Thyroid gland (tissue), 4 donors: ENCODE measurements around the gene PLEKHD1.

Experiments
- CTCF ChIP-seq, 6 experiments: fragments of 200-600 bp in 3 of 6; fragments of 450-650 bp in 3 of 6; sonication (generic) in 3 of 6; IDR thresholded peaks; one replicate each; pipeline ENCODE4 v1.5.1; 2016 to 2019; ENCODE audit warnings: antibody characterized with exemption in 6 of 6, mild to moderate bottlenecking in 2 of 6, inconsistent platforms in 1 of 6, moderate library complexity in 1 of 6
- POLR2A ChIP-seq, 2 donors: fragments of 450-650 bp; IDR thresholded peaks; one replicate each; pipeline ENCODE4 v1.6.1; 2017; ENCODE audit warnings: antibody characterized with exemption in 2 of 2, mild to moderate bottlenecking in 2 of 2, moderate library complexity in 1 of 2

- TF ChIP-seq CTCF (IDR thresholded peaks at IDR 0.05) (no peak), POLR2A (IDR thresholded peaks at IDR 0.05) (no peak)
Measured at GRCh38 chr14:69471916-69472315, 12.6 kb upstream of the PLEKHD1 start.
